H1 (cell line): ENCODE data around the gene VSTM2B. TPM values are rescaled to one million over a fixed set of nuclear protein-coding genes. Genes with fewer than 3 reads are reported as not detected.

Experiments
- BACH1 ChIP-seq: IDR thresholded peaks from 2 replicates; pipeline ENCODE4 v1.6.1; 2012; ENCODE audit warnings: low read length, improper control_type of control experiment
- BRCA1 ChIP-seq: IDR thresholded peaks from 2 replicates; pipeline ENCODE4 v1.6.1; 2012; ENCODE audit warnings: low read depth, low read length, improper control_type of control experiment
- HDAC2 ChIP-seq, 2 experiments: fragments of 300-600 bp in 1 of 2; sonication (generic) in 1 of 2; IDR thresholded peaks; 2 replicates each; pipeline ENCODE4 v1.6.1; 2011 to 2012; ENCODE audit warnings: low read depth in 2 of 2, low read length in 2 of 2, mild to moderate bottlenecking in 2 of 2, moderate library complexity in 2 of 2, borderline replicate concordance in 1 of 2, inconsistent platforms in 1 of 2
- PHF8 ChIP-seq: fragments of 200-600 bp; sonication (generic); conservative IDR thresholded peaks from 2 replicates; pipeline ENCODE4 v1.7.1; 2012; ENCODE audit warnings: low read depth, mild to moderate bottlenecking, inconsistent platforms, low read length, moderate library complexity
- SIN3A ChIP-seq, 2 experiments: IDR thresholded peaks in 1 of 2; conservative IDR thresholded peaks in 1 of 2; 2 replicates each; pipeline ENCODE4 v1.6.1; 2011 to 2012; ENCODE audit warnings: low read length in 2 of 2, improper control_type of control experiment in 1 of 2, low read depth in 1 of 2, mild to moderate bottlenecking in 1 of 2
- SIRT6 ChIP-seq: IDR thresholded peaks from one replicate; pipeline ENCODE4 v1.7.1; 2012; ENCODE audit warnings: low read length, inconsistent platforms
- SP4 ChIP-seq: IDR thresholded peaks from 2 replicates; pipeline ENCODE4 v1.6.1; 2012; ENCODE audit warnings: low read length, inconsistent platforms
- SUZ12 ChIP-seq: fragments of 200-600 bp; sonication (generic); IDR thresholded peaks from 2 replicates; pipeline ENCODE4 v1.6.1; 2012; ENCODE audit warnings: mild to moderate bottlenecking, inconsistent platforms, low read length, moderate library complexity, mixed read lengths
- TAF1 ChIP-seq: IDR thresholded peaks from 2 replicates; pipeline ENCODE4 v1.6.1; 2011; ENCODE audit warnings: mild to moderate bottlenecking, low read depth, low read length
- TCF12 ChIP-seq: IDR thresholded peaks from 2 replicates; pipeline ENCODE4 v1.6.1; 2011; ENCODE audit warnings: low read depth, mild to moderate bottlenecking, low read length
- polyA plus RNA-seq, 7 experiments: library from polyadenylated mRNA; depleted of rRNA in 3 of 7; stranded (reverse) in 5 of 7; unstranded in 2 of 7; fragments of >200 nt in 5 of 7; fragments of 200-250 nt in 2 of 7; gene quantifications; 1 replicate in 5 of 7; 2 replicates in 1 of 7; 4 replicates in 1 of 7; pipeline versions ENCODE4 v1.2.1 to v1.2.3, GENCODE V29; 2011 to 2013; ENCODE audit warnings: missing spikeins in 2 of 7, mixed read lengths in 2 of 7
- total RNA-seq: library from RNA; stranded (reverse); fragmentation: NEBNext Ultra II Directional; extraction: Animal tissue kit (Norgen Biotek cat#: 25700); gene quantifications from 2 replicates; pipeline ENCODE4 v1.2.1, GENCODE V29; 2021

Gene VSTM2B
- total and polyA plus RNA-seq, 2 of the 8 experiments (the other 6 are each of a cell fraction or from before 2014, with no cell fraction given) = 0.82 to 1.5 TPM

- no peak for TF ChIP-seq PHF8
- TF ChIP-seq TCF12 = no peak
- TF ChIP-seq TAF1 = no peak
- TF ChIP-seq SP4 = no peak
- no peak for TF ChIP-seq SUZ12
- TF ChIP-seq SIRT6 = no peak
- TF ChIP-seq HDAC2 (IDR thresholded peaks at IDR 0.05; ENCODE audit: borderline replicate concordance in 1 of 2, low read depth in 2 of 2, low read length in 2 of 2) = no peak
- no peak for TF ChIP-seq BRCA1
- no peak for TF ChIP-seq BACH1
- TF ChIP-seq SIN3A (conservative IDR thresholded peaks at IDR 0.05 in 1 of 2, IDR thresholded peaks at IDR 0.05 in 1 of 2; ENCODE audit: low read depth in 1 of 2, low read length in 2 of 2) = no peak
- TF ChIP-seq, all 59 proteins: peak for 0
These were observed 36.4 kb upstream of the VSTM2B start (continued) for GRCh38 chr19:29489172-29489951.
